GM12892 (cell line): ENCODE data around the gene RGMB.

Source experiments
- POLR2A ChIP-seq: IDR thresholded peaks from 2 replicates; pipeline ENCODE4 v1.6.1; 2011; ENCODE audit warnings: low read depth, low read length, control low read depth
- POLR2AphosphoS5 ChIP-seq: IDR thresholded peaks from 2 replicates; pipeline ENCODE4 v1.6.1; 2011; ENCODE audit warnings: low read depth, low read length, control low read depth
- TAF1 ChIP-seq: IDR thresholded peaks from 2 replicates; pipeline ENCODE4 v1.6.1; 2011; ENCODE audit warnings: low read depth, mild to moderate bottlenecking, control low read depth, low read length, borderline replicate concordance

DNA sequence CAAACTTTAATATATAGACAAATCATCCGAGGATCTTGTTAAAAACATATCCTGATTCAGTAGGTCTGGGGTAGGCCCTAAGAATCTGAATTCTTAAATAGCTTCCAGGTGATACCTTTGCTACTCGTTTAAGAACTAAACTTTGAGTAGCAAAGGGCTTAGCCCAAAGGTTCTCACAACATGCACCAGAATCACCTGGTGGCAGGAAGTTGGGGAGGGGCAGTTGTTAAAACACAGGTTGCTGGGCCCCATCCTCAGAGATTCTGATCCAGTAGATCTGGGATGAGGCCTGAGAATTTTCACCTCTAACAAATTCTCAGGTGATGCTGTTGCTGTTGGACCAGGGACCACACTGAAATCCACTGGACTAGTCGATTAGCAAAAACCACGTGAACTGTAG lies 20.0 kb upstream of the RGMB start:
- no peak for TF ChIP-seq POLR2A
- no peak for TF ChIP-seq TAF1
- TF ChIP-seq POLR2AphosphoS5: no peak
